ENCODE results near the gene BSDC1.

GRCh38 chr1:32362474-32363313 lies 31.5 kb downstream of the BSDC1 start, which contains the start of the genes FAM229A and TSSK3:
- no peak for TF ChIP-seq CTCF (IDR thresholded peaks at IDR 0.05)
- no peak for TF ChIP-seq POLR2A (IDR thresholded peaks at IDR 0.05)

All from prostate gland (tissue), 2 donors.